SK-N-MC (cell line): Measurements from ENCODE around the gene DUS2.
"Not testable (repeated sequence)": the region's sequence is repeated elsewhere in the genome, so short reads cannot be mapped to it uniquely, and the experiment has no call there.

Experiments used
- DNase-seq: peaks from one replicate; pipeline ENCODE4 v3.0.0-alpha.2; 2011; ENCODE audit warnings: low read depth, low spot score
- H3K27ac ChIP-seq: fragments of 200-600 bp; sonication (generic); 2 replicates; pipeline ENCODE4 v1.5.1; 2016; ENCODE audit warnings: mixed run types
- H3K36me3 ChIP-seq: fragments of 200-600 bp; sonication (generic); 2 replicates; pipeline ENCODE4 v1.6.1; 2017; ENCODE audit warnings: antibody characterized with exemption, low read length, mixed read lengths; ENCODE audit not compliant: insufficient read depth
- H3K4me3 ChIP-seq: fragments of 200-600 bp; sonication (generic); 2 replicates; pipeline ENCODE4 v1.5.1; 2016
- H3K9ac ChIP-seq: fragments of 200-600 bp; sonication (generic); 2 replicates; pipeline ENCODE4 v1.8.0; 2017; ENCODE audit warnings: mixed run types, mixed read lengths; ENCODE audit not compliant: insufficient read length
- H3K9me3 ChIP-seq: fragments of 200-600 bp; sonication (generic); 2 replicates; pipeline ENCODE4 v1.6.1; 2017; ENCODE audit warnings: low read depth, mild to moderate bottlenecking, antibody characterized with exemption, low read length, moderate library complexity, mixed read lengths
- EZH2 ChIP-seq: fragments of 200-600 bp; sonication (generic); IDR thresholded peaks from one replicate; pipeline ENCODE4 v1.6.1; 2017; ENCODE audit warnings: antibody characterized with exemption
- FOXP2 ChIP-seq: optimal IDR thresholded peaks from 2 replicates; pipeline ENCODE3; 2011; ENCODE audit warnings: mild to moderate bottlenecking, moderate library complexity; ENCODE audit not compliant: insufficient read depth; ENCODE audit errors: extremely low read length, control extremely low read depth
- POLR2AphosphoS5 ChIP-seq: IDR thresholded peaks from 2 replicates; pipeline ENCODE4 v1.6.1; 2012; ENCODE audit warnings: mild to moderate bottlenecking, low read depth, low read length, borderline replicate concordance

The DUS2 gene

DNA sequence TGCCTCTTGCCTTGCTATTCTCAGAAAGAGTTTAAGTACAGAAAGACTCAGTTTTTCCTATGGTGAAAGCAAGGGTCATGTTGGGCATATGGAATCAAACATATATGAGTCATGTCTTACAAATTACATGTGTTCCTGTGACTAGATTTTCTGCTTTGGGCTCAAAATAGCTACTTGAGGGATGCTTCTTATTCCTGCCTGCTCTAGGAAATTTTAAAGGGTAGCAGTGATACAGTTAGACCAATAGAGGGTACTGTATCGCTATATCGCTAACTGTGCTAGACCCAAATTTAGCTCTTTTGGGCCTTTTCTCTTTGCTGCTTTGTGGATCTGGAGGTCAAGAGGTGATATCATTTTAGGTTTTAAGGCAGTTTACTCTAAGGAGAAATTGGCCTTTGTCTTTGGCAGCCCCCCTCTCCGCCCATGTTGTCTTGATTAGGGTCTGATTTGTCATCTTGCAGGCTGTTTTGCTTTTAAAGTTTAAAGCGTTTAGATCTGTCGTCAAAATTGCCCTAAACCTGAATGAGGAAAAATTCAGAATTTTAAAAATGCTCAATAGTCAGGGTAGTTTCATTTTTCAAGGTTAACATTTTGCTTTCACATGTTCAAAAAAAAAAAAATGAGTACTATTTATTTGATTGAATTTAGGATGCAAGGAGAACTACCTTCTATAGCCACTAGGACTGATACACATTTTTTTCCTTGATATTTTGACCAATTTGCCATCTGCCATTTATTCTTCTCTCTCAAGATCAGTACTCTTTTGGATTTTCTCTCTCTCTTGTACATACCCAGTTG is 70.9 kb downstream of the DUS2 start:
- Histone ChIP-seq H3K27ac (no peak overlapping the region), H3K9ac (no peak overlapping the region), H3K4me3 (no peak overlapping the region), H3K9me3 (no peaks in the 10 kb centered on the region), H3K36me3 (no peaks in the 10 kb centered on the region)
- no peak for DNase-seq
- no peak for TF ChIP-seq POLR2AphosphoS5
- TF ChIP-seq EZH2, result no peak

DNA sequence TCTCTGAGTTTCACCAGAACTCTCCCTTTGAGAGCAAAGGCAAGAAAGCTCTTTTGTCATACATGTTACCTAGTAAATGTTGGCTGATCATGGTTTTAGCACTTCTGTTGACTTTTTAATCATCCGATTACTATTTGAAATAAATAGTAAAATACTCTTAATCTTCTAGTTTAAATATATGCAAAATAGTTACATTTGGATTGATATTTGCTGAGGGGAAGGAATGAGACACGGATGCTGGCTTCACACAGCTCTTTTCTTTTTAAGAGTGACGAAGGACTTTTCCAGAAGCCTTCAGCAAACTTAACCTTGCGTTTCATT is 71.5 kb downstream of the DUS2 start:
- no peak for DNase-seq
- no peak overlapping the region for H3K9ac ChIP-seq

DNA sequence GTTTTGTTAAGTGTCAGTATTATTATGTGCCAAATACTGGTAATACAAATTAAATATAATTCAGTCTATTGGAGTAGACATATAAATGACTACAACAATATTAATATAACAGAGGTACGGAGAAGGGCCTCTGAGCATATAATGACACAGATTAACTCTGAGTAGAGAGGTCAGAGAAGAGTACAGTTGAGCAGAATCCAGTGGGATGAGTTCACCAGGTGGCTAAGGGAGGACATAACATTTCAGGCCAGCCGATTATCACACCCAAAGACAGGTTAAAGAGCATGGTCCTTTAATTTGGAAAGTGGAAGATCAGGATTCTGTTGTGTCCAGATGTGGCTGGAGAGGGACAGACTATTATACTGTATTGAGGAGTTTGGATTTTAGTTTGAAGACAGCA is 73.4 kb downstream of the DUS2 start:
- Histone ChIP-seq H3K36me3 (no peaks in the 10 kb centered on the region), H3K4me3 (no peak overlapping the region), H3K27ac (no peak overlapping the region), H3K9ac (no peak overlapping the region), H3K9me3 (no peaks in the 10 kb centered on the region)
- DNase-seq, result no peak
- no peak for TF ChIP-seq FOXP2
- TF ChIP-seq EZH2, result no peak
- TF ChIP-seq POLR2AphosphoS5, result no peak

More for the DNA sequence above, 71.5 kb downstream of the DUS2 start:
- Histone ChIP-seq H3K9me3 (no peaks in the 10 kb centered on the region), H3K36me3 (no peaks in the 10 kb centered on the region), H3K4me3 (no peak overlapping the region), H3K27ac (no peak overlapping the region)
- TF ChIP-seq FOXP2 (no peak), POLR2AphosphoS5 (no peak)

DNA sequence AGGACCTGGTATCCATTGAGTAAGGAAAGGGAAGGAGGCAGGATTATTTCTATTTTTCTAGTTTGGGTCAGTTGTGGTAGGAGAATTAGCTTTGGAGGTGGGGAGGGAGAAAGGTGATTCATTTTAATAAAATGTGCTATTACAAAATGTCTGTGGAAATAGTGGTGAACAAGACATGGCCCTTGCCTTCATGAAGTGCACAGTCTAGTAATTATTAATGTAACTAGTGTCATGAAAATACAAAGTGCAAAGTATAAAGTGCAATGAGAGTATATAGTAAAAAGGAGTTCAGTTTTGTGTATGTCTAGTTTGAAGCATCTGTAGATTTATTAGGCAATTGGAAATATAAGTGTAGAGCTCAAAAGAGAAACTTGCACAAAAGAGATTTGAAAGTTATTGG is 74.0 kb downstream of the DUS2 start:
- H3K9me3 ChIP-seq, result no peaks in the 10 kb centered on the region
- H3K36me3 ChIP-seq, result no peaks in the 10 kb centered on the region
- DNase-seq, result no peak
- H3K9ac ChIP-seq, result no peak overlapping the region
- TF ChIP-seq EZH2, result no peak
- TF ChIP-seq FOXP2, result no peak
- no peak for TF ChIP-seq POLR2AphosphoS5
- no peak overlapping the region for H3K27ac ChIP-seq
- H3K4me3 ChIP-seq, result no peak overlapping the region

DNA sequence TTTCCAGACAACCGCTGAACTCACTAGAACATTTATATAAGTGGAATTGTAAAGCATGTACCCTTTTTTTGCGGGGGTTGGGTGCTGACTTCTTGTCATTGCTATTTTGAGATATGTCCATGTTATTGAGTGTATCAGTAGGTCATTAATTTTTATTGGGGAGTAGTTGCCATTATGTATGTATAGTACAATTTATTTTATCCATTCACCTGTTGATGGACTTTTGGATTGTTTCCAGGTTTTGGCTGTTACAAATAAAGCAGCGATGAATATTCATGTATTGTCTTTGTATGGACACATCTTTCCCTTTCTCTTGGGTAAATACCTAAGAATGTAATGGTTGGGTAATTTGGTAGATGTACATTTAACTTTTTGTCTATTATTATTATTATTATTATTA is 74.8 kb downstream of the DUS2 start:
- no peak for DNase-seq
- Histone ChIP-seq H3K9ac (no peak overlapping the region), H3K36me3 (no peaks in the 10 kb centered on the region), H3K27ac (no peak overlapping the region), H3K9me3 (no peaks in the 10 kb centered on the region), H3K4me3 (no peak overlapping the region)
- no peak for TF ChIP-seq EZH2
- TF ChIP-seq POLR2AphosphoS5, result no peak
- TF ChIP-seq FOXP2, result no peak

DNA sequence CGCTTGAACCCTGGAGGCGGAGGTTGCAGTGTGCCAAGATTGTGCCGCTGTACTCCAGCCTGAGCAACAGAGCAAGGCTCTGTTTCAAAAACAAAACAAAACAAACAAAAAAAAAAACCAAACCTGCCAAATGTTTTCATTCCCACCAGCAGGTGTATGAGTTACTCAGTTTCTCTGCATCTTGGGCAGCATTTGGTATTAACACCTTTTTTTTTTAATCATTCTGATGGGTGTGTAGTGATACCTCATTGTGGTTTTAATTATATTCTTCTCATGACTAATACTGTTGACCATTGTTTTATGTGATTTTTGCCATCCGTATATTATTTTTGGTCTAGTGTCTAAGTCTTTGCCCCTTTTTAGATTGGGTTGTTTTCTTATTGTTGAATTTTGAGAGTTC is 77.4 kb downstream of the DUS2 start:
- Histone ChIP-seq H3K9me3 (no peaks in the 10 kb centered on the region), H3K36me3 (no peaks in the 10 kb centered on the region), H3K4me3 (no peak overlapping the region), H3K9ac (no peak overlapping the region), H3K27ac (no peak overlapping the region)
- no peak for DNase-seq
- TF ChIP-seq POLR2AphosphoS5 (no peak), FOXP2 (no peak), EZH2 (no peak)

DNA sequence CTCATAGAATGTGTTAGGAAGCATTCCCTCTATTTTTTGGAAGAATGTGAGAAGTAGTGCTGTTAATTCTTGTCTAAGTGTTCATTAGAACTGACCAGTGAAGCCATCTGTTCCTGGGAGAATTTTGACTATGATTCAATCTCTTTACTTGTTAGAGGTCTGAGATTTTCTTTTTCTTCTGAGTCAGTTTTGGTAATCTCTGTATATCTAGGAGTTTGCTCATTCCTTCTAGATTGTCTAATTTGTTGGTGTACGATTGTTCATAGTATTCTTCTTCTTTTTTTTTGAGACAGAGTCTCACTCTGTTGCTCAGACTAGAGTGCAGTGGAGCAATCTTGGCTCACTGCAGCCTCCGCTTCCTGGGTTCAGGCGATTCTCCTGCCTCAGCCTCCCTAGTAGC is 82.5 kb downstream of the DUS2 start:
- Histone ChIP-seq H3K4me3 (no peak overlapping the region), H3K27ac (no peak overlapping the region), H3K9ac (no peak overlapping the region), H3K9me3 (no peaks in the 10 kb centered on the region), H3K36me3 (no peaks in the 10 kb centered on the region)
- no peak for DNase-seq
- TF ChIP-seq EZH2, result no peak
- no peak for TF ChIP-seq POLR2AphosphoS5
- no peak for TF ChIP-seq FOXP2

DNA sequence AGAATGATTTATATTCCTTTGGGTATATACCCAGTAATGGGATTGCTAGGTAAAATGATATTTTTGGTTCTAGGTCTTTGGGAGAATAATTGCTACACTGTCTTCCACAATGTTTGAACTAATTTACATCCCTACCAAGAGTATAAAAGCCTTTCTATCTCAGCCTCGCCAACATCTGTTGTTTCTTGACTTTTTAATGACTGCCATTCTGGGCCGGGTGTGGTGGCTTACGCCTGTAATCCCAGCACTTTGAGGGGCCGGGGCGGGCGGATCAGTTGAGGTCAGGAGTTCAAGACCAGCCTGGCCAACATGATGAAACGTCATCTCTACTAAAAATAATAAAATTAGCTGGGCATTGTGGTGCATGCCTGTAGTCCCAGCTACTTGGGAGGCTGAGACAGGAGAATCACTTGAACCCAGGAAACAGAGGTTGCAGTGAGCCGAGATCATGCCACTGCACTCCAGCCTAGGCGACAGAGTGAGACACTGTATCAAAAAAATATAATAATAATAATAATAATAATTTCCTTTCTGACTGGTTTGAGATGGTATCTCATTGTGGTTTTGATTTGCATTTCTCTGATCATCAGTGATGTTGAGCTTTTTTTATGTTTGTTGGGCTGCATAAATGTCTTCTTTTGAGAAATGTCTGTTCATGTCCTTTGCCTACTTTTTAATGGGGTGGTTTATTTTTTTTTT is 84.3 kb downstream of the DUS2 start:
- H3K36me3 ChIP-seq, H3K27ac ChIP-seq, H3K9ac ChIP-seq, DNase-seq, H3K4me3 ChIP-seq, H3K9me3 ChIP-seq: not testable (repeated sequence)

DNA sequence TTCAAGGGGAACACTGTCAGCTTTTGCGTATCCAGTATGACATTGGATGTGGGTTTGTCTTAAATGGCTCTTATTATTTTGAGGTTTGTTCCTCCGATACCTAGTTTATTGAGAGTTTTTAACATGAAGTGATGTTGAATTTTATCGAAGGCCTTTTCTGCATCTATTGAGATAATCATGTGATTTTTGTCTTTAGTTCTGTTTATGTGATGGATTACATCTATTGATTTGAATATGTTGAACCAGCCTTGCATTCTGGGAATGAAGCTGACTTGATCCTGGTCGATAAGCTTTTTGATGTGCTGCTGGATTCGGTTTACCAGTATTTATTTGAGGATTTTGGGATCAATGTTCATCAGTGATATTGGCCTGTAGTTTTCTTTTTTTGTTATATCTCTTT is 86.1 kb downstream of the DUS2 start:
- H3K4me3 ChIP-seq, H3K9me3 ChIP-seq, H3K36me3 ChIP-seq, H3K27ac ChIP-seq, H3K9ac ChIP-seq, DNase-seq: not testable (repeated sequence)

DNA sequence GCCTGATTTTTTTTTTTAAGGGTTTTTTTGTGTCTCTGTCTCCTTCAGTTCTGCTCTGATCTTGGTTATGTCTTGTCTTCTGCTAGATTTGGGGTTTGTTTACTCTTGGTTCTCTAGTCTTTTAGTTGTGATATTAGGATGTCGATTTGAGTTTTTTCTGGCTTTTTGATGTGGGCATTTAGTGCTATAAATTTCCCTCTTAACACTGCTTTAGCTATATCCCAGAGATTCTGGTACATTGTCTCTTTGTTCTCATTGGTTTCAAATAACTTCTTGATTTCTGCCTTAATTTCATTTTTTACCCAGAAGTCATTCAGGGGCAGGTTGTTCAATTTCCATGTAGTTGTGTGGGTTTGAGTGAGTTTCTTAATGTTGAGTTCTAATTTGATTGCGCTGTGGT is 87.5 kb downstream of the DUS2 start:
- not testable (repeated sequence) for H3K27ac ChIP-seq, H3K36me3 ChIP-seq, H3K9ac ChIP-seq, H3K4me3 ChIP-seq, H3K9me3 ChIP-seq, DNase-seq
